HUES48 (cell line): ENCODE data around the gene CCDC146.
"Not testable (repeated sequence)": the region's sequence is repeated elsewhere in the genome, so short reads cannot be mapped to it uniquely, and the experiment has no call there.

Source experiments
- H3K27ac ChIP-seq: one replicate; pipeline ENCODE4 v1.7.0; 2013; ENCODE audit warnings: low read depth, low read length, inconsistent platforms
- H3K27me3 ChIP-seq: 2 replicates; pipeline ENCODE4 v1.6.1; 2013; ENCODE audit warnings: mild to moderate bottlenecking, low read length; ENCODE audit not compliant: control insufficient read depth, insufficient read depth
- H3K36me3 ChIP-seq: 2 replicates; pipeline ENCODE4 v1.6.1; 2013; ENCODE audit warnings: low read length; ENCODE audit not compliant: control insufficient read depth, insufficient read depth
- H3K4me1 ChIP-seq: 2 replicates; pipeline ENCODE4 v1.6.1; 2013; ENCODE audit warnings: mild to moderate bottlenecking, low read length; ENCODE audit not compliant: control insufficient read depth, insufficient read depth
- H3K4me3 ChIP-seq: 2 replicates; pipeline ENCODE4 v1.5.1; 2013; ENCODE audit warnings: mild to moderate bottlenecking, low read depth, low read length
- H3K9ac ChIP-seq: 2 replicates; pipeline ENCODE4 v1.6.1; 2013; ENCODE audit warnings: mild to moderate bottlenecking, low read depth, low read length, moderate library complexity
- H3K9me3 ChIP-seq: 2 replicates; pipeline ENCODE4 v1.6.1; 2013; ENCODE audit warnings: low read length; ENCODE audit not compliant: control insufficient read depth, insufficient read depth

Gene CCDC146

DNA sequence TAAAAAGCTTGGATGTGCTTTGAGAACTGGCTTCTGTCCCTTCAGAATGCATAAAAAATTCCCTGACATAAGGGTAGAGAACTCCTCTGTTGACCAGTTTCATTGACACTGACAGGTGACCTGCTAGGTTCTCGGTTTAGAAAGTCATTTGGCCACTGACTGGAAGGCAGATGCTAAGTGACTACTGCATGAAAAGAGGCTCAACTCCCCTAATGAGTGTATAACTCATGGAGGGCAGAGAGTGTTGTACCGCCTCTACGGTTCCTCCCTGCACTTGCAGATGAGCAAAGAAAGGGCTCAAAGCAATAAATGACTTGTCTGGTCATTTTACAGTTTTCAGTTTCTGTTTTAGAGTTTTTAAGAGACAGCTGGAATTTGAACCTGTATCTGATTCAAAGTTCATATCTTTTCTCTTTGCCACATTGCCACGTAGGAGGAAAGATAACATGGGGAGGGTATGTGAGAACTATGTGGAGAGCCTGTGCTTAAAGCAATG lies 80.1 kb downstream of the CCDC146 start:
- Histone ChIP-seq H3K9me3 (no peaks in the 10 kb centered on the region), H3K36me3 (no peaks in the 10 kb centered on the region), H3K27ac (no peak overlapping the region), H3K4me1 (no peaks in the 10 kb centered on the region), H3K4me3 (no peak overlapping the region), H3K9ac (no peak overlapping the region), H3K27me3 (peaks cover 3% of the 10 kb centered on the region; the same call in 1 of the 2 replicates)

DNA sequence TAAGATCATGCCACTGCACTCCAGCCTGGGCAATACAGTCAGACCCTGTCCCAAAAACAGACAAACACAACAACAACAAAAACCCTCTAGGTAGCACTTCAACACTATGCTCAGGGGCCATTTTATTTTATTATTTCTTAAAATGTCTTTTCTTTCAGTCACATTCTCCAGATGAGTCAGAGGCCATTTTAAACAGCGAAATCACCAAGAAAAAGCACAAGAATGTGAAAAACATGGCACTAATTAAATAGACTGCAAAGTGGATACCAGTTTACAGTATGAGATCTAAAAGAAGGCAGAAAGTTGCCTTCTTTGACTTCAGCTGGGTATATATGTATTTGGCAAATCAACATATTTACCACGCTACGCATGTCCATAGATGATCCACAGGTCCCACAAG lies 83.3 kb downstream of the CCDC146 start:
- Histone ChIP-seq H3K4me3 (no peak overlapping the region), H3K9me3 (peaks cover 15% of the 10 kb centered on the region), H3K4me1 (no peaks in the 10 kb centered on the region), H3K36me3 (no peaks in the 10 kb centered on the region), H3K9ac (no peak overlapping the region), H3K27me3 (no peaks in the 10 kb centered on the region), H3K27ac (no peak overlapping the region)

DNA sequence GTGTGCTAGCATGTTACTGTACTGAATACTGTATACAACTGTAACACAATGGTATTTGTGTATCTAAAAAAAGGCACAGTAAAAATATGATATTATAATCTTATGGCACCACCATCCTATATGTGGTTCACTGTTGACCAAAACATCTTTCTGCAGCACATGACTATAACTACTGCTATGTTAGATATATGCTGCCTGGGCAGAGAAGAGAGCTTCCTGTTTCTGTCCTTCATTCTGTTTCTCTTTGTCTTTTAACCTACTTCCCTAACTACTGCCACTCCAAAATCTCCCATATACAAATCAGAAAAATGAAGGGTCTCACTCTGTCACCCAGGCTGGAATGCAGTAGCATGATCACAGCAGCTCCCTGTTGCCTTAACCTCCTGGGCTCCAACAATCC lies 86.0 kb downstream of the CCDC146 start:
- no peak overlapping the region for H3K9ac ChIP-seq
- no peaks in the 10 kb centered on the region for H3K36me3 ChIP-seq
- H3K4me1 ChIP-seq: no peaks in the 10 kb centered on the region
- H3K27me3 ChIP-seq: no peaks in the 10 kb centered on the region
- peaks cover 15% of the 10 kb centered on the region for H3K9me3 ChIP-seq
- no peak overlapping the region for H3K27ac ChIP-seq
- H3K4me3 ChIP-seq: no peak overlapping the region

DNA sequence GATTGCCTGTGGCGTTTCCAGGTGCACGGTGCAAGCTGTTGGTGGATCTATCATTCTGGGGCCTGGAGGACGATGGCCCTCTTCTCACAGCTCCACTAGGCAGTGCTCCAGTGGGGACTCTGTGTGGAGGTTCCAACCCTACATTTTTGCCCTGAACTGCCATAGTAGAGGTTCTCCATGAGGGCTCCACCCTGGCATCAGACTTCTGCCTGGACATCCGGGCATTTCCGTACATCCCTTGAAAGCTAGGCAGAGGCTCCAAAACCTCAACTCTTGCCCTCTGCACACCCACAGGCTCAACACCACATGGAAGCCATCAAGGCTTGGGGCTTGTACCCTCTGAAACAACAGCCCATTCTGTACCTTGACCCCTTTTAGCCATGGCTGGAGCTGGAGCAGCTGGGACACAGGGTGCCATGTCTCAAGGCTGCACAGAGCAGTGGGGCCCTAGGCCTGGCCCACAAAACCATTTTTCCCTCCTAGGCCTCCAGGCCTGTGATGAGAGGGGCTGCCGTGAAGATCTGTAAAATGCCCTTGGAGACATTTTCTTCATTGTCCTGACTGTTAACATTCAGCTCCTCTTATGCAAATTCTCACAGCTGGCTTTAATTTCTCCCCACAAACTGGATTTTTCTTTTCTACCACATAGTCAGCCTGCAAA lies 87.2 kb downstream of the CCDC146 start:
- Histone ChIP-seq H3K36me3 (no peaks in the 10 kb centered on the region), H3K4me1 (no peaks in the 10 kb centered on the region), H3K27me3 (no peaks in the 10 kb centered on the region), H3K27ac (no peak overlapping the region), H3K9me3 (peaks cover 15% of the 10 kb centered on the region), H3K4me3 (no peak overlapping the region), H3K9ac (no peak overlapping the region)

DNA sequence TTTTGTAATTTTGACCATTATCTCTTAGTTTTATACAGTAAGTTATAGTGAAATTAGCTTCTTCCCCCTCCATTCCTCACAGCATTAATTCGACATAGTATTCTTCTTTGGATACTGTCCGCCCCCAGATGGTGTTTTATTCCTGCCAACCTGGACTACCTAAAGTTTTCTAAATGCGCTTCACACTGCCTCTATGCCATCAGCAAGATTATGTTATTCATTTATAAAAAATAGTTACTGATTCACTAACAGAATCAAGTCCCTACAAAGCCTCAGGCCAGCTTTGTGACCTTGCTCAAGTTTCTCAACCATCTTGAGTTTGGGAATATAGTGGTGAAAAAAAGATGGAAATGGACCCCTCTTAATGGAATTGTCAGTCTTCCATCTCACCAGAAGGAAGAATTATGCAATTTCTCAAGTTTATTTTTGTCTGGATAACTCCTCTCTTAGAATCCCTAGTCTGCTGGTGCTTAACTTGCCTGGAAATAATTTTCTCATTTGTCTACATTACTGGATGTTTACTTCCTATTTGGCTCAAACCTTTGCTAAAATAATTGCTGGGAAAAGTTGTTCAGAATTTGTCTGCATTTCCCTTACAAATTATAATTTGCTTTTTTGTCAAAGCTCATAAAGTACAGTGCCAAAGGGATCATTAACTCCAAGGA lies 93.9 kb downstream of the CCDC146 start:
- Histone ChIP-seq H3K27ac (no peak overlapping the region), H3K27me3 (no peaks in the 10 kb centered on the region)

DNA sequence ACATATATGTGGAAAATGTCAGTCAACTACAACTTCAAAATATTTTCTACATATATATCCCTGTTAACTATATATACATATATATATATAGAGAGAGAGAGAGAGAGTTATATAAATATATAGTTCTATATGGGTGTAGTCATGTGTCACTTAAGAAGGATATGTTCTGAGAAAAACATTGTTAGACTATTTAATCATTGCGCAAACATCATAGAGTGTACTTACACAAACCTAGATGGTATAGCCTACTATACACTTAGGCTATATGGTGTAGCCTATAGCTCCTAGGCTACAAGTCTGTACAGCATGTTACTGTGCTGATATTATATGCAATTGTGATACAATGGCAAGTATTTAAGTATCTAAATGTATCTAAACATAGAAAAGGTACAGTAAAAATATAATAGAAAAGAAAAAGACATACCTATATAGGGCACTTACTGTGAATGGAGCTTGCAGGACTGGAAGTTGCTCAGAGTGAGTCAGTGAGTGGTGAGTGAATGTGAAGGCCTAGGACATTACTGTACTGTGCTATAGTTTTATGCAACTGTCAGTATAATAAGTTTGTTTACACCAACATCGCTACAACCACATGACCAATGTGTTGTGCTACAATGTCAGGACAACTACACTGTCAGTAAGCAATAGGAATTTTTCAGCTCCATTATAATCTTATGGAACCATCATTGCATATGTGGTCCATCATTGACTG lies 95.2 kb downstream of the CCDC146 start:
- H3K27ac ChIP-seq: no peak overlapping the region
- H3K4me3 ChIP-seq: no peak overlapping the region
- no peaks in the 10 kb centered on the region for H3K27me3 ChIP-seq
- H3K4me1 ChIP-seq: no peaks in the 10 kb centered on the region
- H3K9ac ChIP-seq: no peak overlapping the region
- H3K36me3 ChIP-seq: no peaks in the 10 kb centered on the region
- peaks cover 7% of the 10 kb centered on the region; the same call in 1 of the 2 replicates for H3K9me3 ChIP-seq

More for the DNA sequence above, 93.9 kb downstream of the CCDC146 start:
- peaks cover 7% of the 10 kb centered on the region; the same call in 1 of the 2 replicates for H3K9me3 ChIP-seq
- no peaks in the 10 kb centered on the region for H3K36me3 ChIP-seq
- no peak overlapping the region for H3K4me3 ChIP-seq
- H3K9ac ChIP-seq: no peak overlapping the region
- H3K4me1 ChIP-seq: no peaks in the 10 kb centered on the region

DNA sequence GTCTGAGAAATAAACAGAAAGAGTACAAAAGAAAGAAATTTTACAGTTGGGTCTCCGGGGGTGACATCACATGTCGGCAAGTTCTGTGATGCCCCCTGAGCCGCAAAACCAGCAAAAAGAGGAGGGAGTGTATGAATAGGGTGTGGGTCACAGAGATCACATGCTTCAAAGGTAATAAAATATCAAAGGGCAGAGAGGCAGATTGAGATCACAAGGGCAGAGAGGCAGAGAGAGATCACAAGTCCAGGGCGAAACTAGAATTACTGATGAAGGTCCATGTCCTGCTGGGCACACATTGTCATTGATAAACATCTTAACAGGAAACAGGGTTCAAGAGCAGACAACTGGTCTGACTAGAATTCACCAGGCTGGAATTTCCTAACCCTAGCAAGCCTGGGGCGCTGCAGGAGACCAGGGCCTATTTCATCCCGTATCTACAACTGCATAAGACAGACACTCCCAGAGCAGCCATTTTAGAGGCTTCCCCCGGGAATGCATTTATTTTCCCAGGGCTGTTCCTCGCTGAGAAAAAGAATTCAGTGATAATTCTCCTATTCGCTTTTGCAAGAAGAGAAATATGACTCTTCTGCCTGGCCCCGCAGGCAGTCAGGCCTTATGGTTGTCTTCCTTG lies 97.4 kb downstream of the CCDC146 start:
- not testable (repeated sequence) for H3K9me3 ChIP-seq, H3K36me3 ChIP-seq, H3K4me1 ChIP-seq, H3K9ac ChIP-seq, H3K4me3 ChIP-seq, H3K27me3 ChIP-seq, H3K27ac ChIP-seq

DNA sequence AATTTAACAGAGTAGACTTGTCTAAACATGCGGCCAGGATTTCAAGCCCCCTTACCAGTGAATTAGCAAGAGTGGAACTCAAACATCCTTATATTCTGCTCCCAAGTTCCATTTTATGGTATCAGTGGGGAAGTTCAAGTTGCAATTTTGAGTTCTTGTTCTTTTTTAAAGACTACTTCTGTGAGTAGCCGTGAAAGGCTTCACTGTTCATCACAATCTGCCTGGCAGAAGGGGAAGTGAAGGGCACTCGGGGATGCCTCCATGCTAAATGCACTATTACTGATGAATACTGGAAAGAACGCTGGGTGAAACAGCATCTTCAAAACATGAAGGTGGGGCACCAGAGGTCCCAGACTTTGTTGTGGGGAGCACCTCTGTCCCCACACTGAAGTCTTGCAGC lies 99.7 kb downstream of the CCDC146 start:
- peaks cover 7% of the 10 kb centered on the region; the same call in 1 of the 2 replicates for H3K9me3 ChIP-seq

DNA sequence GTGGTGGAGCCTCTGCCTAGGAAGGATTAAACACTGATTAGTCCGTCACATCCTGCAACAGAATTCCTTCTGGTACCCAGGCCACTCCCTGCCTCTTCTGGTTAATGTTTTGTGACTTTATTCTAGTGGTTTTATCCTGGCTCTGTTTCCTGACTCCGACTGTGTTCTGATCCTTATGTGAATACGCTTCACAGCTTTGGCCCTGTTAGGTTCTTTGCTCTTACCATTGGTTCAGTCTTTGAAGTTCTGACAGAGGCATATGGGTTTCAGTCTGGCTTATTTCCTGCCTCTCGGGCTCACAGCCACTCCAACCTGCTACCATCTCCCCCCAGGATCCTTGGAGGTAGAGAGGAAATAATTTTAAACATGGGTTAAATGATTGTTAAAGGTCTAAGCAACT lies 100.4 kb downstream of the CCDC146 start:
- no peak overlapping the region for H3K9ac ChIP-seq
- H3K27me3 ChIP-seq: no peaks in the 10 kb centered on the region
- peaks cover 7% of the 10 kb centered on the region; the same call in 1 of the 2 replicates for H3K9me3 ChIP-seq
- no peaks in the 10 kb centered on the region for H3K36me3 ChIP-seq
- no peak overlapping the region for H3K4me3 ChIP-seq
- no peaks in the 10 kb centered on the region for H3K4me1 ChIP-seq
- no peak overlapping the region for H3K27ac ChIP-seq

More for the DNA sequence above, 99.7 kb downstream of the CCDC146 start:
- Histone ChIP-seq H3K4me3 (no peak overlapping the region), H3K27ac (no peak overlapping the region), H3K9ac (no peak overlapping the region), H3K4me1 (no peaks in the 10 kb centered on the region), H3K27me3 (no peaks in the 10 kb centered on the region), H3K36me3 (no peaks in the 10 kb centered on the region)

DNA sequence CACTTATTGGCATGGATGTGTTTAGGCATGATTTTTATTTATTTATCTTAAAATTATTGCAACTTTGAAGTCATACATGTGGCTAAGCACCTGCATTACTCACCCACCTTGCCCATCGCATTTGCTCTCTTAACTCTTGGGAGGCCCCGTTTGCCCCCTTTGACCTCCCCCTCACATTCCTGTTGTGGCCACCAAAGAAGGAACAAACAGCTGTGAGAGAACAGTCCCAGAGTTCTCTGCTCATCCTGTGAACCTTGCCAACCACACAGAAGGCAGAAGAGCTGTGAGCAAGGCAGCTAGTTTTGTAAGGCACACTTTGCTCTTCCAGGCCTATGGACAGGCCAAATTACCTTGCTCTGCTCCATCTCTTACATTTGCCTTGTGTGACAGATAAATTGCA lies 100.8 kb downstream of the CCDC146 start:
- no peak overlapping the region for H3K9ac ChIP-seq
- H3K27me3 ChIP-seq: no peaks in the 10 kb centered on the region
- no peaks in the 10 kb centered on the region for H3K4me1 ChIP-seq
- H3K27ac ChIP-seq: no peak overlapping the region
- H3K4me3 ChIP-seq: no peak overlapping the region
- peaks cover 7% of the 10 kb centered on the region; the same call in 1 of the 2 replicates for H3K9me3 ChIP-seq
- H3K36me3 ChIP-seq: no peaks in the 10 kb centered on the region
